Nephron (organoid): ENCODE measurements around the gene MCUB.

Experiments
- H3K27ac Mint-ChIP-seq, 3 experiments: 2 replicates each; pipeline ENCODE4 v1.8.0; 2020; ENCODE audit warnings: mixed read lengths in 3 of 3, mild to moderate bottlenecking in 2 of 3, moderate library complexity in 1 of 3
- H3K27me3 Mint-ChIP-seq: 2 replicates; pipeline ENCODE4 v1.8.0; 2021; ENCODE audit warnings: low read depth, mild to moderate bottlenecking, moderate library complexity, mixed read lengths
- H3K36me3 Mint-ChIP-seq: 2 replicates; pipeline ENCODE4 v1.8.0; 2020; ENCODE audit warnings: low read depth, mixed read lengths
- H3K4me1 Mint-ChIP-seq: 2 replicates; pipeline ENCODE4 v1.8.0; 2020; ENCODE audit warnings: mixed read lengths
- H3K4me3 Mint-ChIP-seq, 3 experiments: 2 replicates each; pipeline ENCODE4 v1.8.0; 2020; ENCODE audit warnings: mild to moderate bottlenecking in 3 of 3, mixed read lengths in 3 of 3, moderate library complexity in 2 of 3
- H3K9me3 Mint-ChIP-seq: 2 replicates; pipeline ENCODE4 v1.8.0; 2020; ENCODE audit warnings: mixed read lengths
- CTCF ChIP-seq, 3 experiments: fragments of 200-600 bp; sonication (generic); IDR thresholded peaks; one replicate each; pipeline ENCODE4 v1.5.0; 2021; ENCODE audit warnings: antibody characterized with exemption in 3 of 3; ENCODE audit not compliant: unreplicated experiment in 3 of 3

Gene MCUB

GRCh38 chr4:109645874-109646710 lies 86.0 kb downstream of the MCUB start:
- Mint-ChIP-seq H3K27me3 (no peaks in the 10 kb centered on the region), H3K27ac (no peak overlapping the region), H3K36me3 (peaks cover 4% of the 10 kb centered on the region), H3K4me1 (no peaks in the 10 kb centered on the region), H3K9me3 (peaks cover 11% of the 10 kb centered on the region), H3K4me3 (no peak overlapping the region)
- TF ChIP-seq CTCF (IDR thresholded peaks at IDR 0.05; ENCODE audit: unreplicated experiment in 3 of 3), result no peak

- no peaks in the 10 kb centered on the region for H3K4me1 Mint-ChIP-seq
- H3K27ac Mint-ChIP-seq, result no peak overlapping the region
- TF ChIP-seq CTCF (IDR thresholded peaks at IDR 0.05; ENCODE audit: unreplicated experiment in 3 of 3), result no peak
- H3K36me3 Mint-ChIP-seq, result peaks cover 17% of the 10 kb centered on the region
- H3K9me3 Mint-ChIP-seq, result peaks cover 26% of the 10 kb centered on the region
- H3K27me3 Mint-ChIP-seq, result no peaks in the 10 kb centered on the region
- H3K4me3 Mint-ChIP-seq, result no peak overlapping the region
These were observed 88.4 kb downstream of the MCUB start for GRCh38 chr4:109648266-109648996.

DNA sequence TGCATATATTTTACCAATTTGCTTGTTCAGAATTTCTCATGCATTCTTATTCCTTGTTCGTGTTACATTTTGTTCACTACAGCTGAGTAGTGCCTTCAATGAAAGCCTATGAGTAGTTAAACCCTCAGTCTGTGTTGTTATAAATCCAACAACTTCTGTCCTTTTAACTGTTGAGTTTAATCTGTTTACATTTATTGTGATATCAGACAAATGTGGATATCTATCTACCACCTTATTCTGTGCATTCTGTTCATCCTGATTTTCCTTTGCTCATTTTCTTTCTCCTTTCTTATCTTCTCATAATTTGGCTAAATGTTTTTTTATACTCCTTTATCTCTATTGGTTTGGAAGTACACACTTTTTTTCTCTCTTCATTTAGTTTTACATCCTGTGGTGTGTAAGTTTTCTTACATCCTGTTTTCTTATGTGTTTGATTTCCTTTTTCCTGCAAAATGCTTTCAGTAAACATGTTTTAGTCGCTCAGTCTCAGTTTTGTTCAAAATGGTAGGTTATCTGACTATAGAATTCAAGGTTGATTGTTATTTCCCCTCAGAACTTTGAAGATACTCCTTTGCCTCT lies 89.0 kb downstream of the MCUB start:
- Mint-ChIP-seq H3K36me3 (peaks cover 17% of the 10 kb centered on the region), H3K4me1 (no peaks in the 10 kb centered on the region), H3K27ac (no peak overlapping the region), H3K9me3 (peaks cover 26% of the 10 kb centered on the region), H3K4me3 (no peak overlapping the region), H3K27me3 (no peaks in the 10 kb centered on the region)
- no peak for TF ChIP-seq CTCF (IDR thresholded peaks at IDR 0.05; ENCODE audit: unreplicated experiment in 3 of 3)

DNA sequence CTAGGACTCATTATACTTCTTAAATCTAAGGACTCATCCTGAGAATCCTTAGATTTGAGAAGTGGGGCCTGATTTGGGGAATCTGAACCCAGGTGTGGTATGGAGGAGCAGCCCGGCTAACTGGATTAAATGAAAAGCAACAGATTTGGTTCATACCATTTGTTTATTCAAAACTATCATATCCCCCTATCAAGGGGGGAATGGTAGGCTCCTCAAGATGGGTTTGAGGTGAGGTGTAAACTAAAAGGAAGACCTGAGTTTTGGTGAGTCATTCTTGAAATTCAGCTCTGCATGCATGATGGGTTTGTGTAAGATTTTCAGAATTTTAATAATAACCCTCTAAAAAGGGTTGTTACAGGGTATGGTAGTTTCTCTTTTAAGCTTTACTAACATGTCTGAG lies 89.8 kb downstream of the MCUB start:
- no peak overlapping the region for H3K4me3 Mint-ChIP-seq
- H3K4me1 Mint-ChIP-seq, result no peaks in the 10 kb centered on the region
- H3K9me3 Mint-ChIP-seq, result peaks cover 31% of the 10 kb centered on the region
- TF ChIP-seq CTCF (IDR thresholded peaks at IDR 0.05; ENCODE audit: unreplicated experiment in 3 of 3), result no peak
- no peak overlapping the region for H3K27ac Mint-ChIP-seq
- H3K36me3 Mint-ChIP-seq, result peaks cover 17% of the 10 kb centered on the region
- H3K27me3 Mint-ChIP-seq, result no peaks in the 10 kb centered on the region

DNA sequence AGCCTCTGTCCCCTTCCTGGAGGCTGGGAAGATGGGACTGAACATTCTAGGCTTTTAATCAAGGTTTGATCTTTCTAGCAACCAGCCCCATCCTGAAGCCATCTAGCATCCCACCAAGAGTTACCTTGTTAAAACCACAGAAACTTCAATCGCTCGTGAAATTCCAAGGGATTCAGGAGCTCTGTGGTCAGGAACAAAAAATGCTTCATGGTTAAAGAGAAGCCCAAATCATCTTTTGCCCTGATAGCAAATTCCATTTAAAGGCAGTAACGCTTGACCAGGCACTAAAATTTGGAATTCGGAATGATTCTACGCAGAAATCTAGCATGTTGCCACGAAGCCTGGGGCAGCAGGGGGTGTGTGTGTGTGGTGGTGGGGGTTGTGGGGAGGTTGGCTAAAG lies 95.3 kb downstream of the MCUB start:
- H3K36me3 Mint-ChIP-seq, result peaks cover 14% of the 10 kb centered on the region
- H3K9me3 Mint-ChIP-seq, result peaks cover 21% of the 10 kb centered on the region
- H3K27me3 Mint-ChIP-seq, result no peaks in the 10 kb centered on the region
- no peak overlapping the region for H3K4me3 Mint-ChIP-seq
- H3K4me1 Mint-ChIP-seq, result no peaks in the 10 kb centered on the region
- H3K27ac Mint-ChIP-seq, result no peak overlapping the region
- no peak for TF ChIP-seq CTCF (IDR thresholded peaks at IDR 0.05; ENCODE audit: unreplicated experiment in 3 of 3)
